ENCODE results near the gene KCNJ1.

KCNJ1 gene

DNA sequence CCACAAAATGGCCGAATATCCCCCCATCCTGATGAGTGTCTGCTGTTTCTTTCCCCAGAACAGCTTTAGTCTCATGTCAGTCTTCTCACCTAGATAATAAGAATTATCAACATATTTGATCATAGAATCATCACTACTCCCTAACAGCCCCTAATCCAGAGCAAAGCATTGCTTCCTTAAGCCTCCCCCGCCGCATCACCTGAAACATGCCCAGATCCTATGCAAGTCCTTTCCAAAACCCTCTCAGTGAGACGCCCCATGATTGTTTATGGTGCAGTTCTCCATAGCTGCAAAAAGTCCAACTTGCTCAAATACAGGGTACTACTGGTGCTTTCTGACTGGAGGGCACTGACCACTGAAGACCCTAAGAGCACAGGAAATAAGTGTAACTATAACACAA lies 20.1 kb downstream of the KCNJ1 start:
- no peak for DNase-seq

DNA sequence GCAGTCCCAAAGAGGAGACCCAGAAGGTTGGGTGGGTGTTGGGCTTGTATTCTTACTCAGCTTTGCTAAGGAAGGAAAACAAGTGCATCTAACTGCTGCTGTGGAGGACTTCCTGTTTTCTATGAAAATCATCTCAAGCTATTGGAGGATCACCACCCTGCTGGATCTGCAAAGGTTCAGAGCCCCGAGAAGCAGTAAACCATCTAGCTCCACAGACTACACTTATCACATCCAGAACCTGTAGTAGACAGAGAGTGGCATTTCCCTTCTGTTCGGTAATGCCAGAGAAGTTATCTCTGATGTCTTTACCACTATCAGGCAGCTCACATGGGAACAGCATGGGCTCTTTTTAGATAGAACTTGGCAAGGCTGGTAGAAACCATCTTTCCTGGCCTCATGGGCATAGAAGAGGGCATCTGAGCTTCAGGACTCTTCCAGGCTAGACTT lies 21.7 kb downstream of the KCNJ1 start:
- DNase-seq = peak; percentile 28

DNA sequence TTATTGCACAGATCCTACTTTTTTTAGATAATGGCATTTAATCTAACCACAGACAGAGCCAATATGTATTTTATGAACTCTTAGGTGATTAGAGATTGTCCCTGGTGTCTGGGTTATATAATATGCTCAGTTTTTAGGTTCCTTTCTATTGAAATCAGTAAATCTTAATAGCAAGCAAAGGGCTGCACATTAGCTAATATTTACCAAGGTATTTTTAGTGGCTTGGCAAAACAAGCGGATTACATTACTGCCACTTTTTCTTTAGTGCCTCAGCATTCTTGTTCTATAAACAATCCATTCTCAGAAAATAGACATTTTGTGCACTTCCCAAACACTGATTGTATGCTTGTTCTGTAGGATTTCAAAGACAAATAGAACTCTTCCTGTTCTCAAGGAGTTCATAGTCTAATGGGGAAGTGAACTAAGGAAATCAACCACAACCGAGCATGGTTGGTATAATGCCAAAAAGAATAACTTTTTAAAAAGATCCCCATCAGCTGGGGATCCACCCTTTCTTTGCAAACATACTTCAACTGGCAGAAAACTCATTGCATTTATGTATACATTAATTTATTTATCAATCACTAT lies 23.8 kb downstream of the KCNJ1 start:
- DNase-seq = no peak

DNA sequence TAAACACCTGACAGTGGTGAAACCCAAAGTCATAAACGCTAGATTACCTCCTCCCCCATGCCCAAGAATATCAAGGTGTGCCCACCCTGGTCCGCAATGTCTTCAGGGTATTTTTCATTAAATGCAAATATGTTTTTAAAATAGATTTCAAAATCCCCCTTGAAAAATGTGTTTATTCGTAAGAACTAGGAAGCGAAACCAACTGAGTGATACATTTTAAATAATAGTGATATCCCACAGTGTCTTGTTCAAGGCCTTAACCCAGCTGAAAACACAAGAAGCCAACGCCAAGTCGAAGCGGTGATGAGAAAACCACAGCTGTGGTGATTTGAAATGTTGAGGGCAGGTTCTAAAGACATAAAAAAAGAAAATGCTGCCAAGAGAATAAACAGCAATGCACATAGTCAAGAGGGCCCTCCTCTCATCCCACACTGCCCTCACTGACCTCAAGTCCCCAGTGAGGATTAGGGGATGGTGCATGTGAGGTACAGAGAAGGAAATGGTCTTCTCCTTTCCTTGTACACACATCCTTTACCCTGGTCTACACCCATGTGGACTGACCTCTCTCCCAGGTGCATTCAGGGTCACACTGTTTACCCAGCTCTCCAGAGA lies 25.5 kb downstream of the KCNJ1 start:
- peak; percentile 33 for DNase-seq

DNA sequence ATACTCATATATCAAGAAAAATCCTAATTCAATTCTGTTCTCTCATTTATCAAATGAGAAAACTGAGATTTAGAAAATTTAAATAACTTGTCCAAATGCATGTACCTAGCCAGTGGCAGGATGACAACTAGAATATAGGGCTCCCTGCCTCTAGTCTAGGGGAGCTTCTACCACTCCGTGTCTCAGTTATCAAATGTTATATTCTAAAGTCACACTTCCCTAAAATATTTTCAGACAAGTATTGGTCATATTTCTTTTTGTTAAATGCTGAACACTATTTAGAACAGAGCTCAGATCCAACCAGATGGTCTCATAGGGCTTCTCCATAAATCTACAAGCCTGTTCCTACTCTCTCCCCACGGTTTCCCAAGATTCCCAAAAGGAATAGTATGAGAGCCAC lies 26.3 kb downstream of the KCNJ1 start:
- DNase-seq = no peak

DNA sequence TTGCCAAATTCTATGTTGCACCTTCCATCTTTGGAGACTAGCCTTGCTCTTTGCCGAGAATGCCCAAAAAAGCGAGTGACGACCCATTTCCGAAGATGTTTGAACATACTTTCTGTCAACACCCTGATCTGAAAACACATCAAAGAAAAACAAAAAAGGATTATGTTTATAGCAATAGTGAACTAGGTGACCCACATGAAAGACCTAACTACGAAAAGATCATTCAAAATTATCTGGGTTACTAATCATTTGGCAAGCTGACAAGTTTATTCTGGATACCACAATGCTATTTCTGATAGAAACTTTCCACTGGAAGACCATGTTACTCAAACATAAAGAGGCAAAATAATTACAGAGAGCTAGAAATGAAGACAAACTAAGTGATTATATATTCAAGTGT lies 27.0 kb downstream of the KCNJ1 start:
- DNase-seq = peak; percentile 74

DNA sequence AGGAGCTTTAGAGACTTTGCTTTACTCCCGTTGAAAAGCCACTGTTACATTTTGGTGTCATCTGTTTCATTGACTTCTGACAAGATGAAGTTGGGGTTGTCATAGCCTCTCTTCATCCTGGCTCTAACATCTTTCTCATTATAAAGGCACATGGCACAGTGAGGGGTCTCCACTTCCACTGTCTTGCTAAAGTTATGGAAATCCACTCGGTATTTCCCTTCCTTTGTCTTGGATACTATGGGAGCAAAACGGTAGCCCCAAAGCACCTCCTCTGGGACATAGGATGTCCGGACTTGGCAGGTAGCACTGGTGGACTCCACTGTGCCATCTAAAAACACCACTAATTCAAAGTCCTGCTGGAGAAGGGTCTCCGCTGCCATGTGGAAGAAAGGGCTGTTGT lies 28.0 kb downstream of the KCNJ1 start:
- DNase-seq = no peak

DNA sequence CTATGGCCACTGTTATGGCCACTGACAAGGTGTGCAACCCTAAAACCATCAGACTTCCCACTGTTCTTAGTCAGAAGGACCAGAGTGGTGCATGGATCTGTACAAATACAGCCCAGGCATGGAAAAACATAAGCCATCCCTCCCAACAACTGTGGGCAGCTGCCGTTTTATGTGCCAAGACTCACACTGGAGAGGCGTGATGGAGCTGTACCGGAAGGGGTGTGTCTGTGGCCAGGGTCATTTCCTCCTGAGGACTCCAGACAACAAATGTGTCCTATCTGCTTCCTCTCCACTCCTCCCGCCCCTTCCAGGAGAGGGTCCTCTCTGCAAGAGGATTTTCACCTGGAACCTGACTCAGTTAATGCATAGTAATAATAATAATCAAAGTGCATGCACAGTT lies 29.5 kb downstream of the KCNJ1 start:
- DNase-seq = peak; percentile 34

DNA sequence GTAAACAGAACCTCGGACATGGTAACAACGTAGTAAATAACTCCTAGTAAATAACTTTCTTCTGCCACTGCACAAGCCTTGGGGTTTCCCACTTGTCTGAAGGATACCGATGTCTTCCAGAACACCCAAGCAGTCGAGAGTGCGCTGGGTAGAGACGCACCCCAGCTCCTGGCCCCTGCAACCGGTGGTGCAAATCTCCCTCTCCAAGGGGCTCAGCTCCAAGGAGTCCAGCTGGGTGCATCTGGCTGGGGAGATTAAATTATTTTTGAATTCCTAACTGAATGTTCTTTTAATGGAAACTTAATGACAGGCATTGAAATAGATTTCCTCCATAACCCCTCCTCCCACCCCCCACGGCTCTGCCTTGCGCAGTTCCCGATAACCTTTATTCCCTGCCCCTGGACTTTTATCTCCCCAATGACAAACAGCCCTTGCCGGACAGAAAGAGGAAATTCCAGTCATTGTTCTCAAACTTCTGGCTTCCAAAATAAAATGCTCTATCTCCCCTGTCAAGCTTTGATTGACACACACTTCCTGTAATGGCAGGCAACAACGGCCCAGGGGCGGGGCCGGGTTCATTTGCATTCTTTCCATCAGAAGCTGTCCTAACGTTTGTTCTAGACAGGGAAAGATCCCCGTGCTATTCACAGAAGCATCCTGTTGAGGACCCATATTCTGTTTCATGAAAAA lies 31.2 kb downstream of the KCNJ1 start:
- DNase-seq = no peak

DNA sequence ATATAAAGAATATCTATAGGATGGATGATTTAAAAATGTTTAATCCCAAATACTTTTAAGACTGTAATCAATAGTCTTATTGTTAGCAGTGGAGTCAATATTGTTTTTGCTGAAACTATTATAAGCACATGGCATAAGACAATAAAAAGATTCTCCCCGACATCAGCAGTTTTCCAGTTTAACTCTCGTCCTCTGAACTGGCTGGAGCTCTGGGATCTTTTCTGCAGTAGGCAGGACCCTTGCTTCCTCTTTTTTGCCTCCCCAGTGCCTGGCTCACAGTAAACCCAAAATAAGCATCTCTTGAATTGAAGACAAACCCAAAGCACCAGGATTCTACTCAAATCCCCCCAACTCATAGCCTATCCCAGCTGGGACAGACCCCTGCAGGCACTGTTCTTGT lies 32.9 kb downstream of the KCNJ1 start:
- no peak for DNase-seq

DNA sequence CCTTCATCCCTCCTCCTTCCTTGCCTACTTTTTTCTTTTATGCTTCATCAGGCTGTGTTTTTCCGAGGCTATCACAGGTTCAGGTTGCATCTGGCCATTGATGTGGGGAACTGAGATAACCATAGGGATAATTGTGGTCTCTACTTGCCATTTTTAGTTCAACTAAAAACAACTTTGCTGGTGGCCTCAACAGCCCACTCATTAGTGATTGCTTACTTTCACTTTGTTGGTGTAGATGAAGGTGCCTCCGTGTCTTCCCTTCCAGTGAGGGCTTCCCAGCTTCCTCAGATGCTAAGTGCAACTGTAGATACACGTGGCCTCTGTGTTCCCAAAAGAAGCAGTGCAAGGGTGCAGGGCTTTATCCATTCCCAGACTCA lies 35.0 kb downstream of the KCNJ1 start:
- DNase-seq = no peak

DNA sequence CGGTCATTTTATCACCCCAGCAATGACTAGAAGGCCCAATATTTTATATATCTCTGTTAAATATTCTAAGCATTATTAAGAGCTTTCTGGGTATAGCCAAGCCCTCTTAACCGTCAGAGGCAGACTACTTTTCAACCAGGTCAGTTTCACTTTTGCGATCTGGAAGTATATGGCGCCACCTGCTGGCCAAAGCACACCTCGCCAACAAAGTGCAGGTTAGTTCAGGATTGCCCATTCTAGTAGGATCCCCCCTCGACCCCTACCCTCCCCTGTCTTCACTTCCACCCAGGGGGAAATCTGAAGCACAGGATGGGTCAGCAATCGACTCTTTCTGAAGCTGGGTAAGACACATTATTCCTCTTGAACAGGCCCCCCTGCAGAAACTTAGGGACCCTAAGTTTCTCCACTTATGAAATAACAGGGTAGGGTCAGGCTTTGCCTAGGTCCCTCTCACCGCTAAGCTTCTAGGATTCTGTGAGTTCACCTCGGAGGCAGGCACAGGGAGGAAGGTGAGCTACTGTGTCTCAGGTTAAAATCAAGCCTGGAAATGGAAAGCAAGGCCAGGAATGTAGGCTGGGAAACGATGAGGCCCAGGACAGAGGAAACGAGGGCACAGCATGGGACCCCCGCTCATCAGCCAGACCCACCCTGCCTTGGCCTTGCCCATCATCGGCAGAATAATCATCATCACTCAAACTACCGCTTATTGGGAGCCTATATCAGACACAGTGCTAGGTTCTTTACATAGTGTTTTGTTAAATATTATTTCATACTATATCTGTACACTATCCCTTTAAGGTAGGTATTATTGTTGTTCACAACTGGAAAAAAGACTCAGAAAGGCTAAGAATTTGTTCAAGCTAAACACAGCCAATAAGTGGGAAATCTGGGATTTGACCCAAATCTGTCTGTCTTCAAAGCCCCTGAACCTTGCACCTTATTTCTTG lies 35.6 kb downstream of the KCNJ1 start:
- peak; percentile 90 for DNase-seq

DNA sequence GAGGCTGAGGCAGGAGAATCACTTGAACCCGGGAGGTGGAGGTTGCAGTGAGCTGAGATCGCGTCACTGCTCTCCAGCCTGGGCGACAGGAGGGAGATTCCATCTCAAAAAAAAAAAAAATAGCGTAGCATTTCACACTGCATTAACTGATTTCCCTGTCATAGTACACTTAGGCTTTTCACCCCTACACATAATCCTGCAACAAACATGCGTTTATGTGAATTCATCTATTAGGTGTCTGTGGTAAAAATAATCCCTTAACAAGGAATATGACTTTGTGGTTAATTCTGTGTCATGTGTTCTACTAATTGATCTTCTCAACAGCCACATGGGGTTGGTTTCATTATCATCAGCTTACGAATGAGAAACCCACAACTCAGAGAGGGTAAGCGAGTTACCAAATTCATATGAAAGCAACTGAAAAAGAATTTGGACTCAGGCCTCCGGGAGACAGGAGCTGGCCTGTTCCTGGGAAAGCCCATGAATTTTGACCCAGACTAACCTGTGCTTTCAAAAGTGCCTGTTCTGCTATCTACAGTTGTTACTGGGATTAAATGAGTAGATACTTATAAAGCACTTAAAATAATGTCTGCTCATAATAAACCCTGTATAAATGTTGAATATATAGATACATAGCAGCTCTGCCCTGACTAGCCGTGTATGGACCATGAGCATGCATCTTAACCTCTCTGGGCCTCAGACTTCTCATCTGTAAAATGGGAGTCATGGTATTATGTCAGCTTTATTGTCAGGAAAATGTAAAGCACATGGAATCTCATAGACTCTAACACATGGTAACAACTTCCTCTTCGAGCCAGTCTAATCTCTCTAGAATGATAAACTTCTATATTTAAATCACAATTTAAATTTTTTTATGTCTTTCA lies 36.6 kb downstream of the KCNJ1 start:
- DNase-seq = peak; percentile 73

DNA sequence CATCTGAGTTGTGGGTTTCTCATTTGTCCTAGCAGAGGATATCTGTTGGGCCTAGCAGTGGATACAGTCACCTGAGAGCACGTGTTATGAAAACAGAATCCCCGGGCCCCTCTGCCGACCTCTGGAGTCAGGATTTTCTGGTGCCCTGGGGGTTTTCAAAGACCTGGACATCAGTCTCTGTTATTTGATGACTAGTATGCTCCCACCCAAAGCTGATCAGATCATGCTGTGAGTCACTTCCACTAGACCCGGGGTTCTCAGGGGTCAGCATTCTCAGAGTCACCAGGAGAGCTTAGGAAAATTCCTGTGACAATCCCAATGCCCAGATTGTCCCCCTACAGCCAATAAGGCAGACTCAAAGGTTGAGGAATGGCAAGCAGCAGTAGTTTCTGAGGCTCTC lies 38.7 kb downstream of the KCNJ1 start:
- no peak for DNase-seq

DNA sequence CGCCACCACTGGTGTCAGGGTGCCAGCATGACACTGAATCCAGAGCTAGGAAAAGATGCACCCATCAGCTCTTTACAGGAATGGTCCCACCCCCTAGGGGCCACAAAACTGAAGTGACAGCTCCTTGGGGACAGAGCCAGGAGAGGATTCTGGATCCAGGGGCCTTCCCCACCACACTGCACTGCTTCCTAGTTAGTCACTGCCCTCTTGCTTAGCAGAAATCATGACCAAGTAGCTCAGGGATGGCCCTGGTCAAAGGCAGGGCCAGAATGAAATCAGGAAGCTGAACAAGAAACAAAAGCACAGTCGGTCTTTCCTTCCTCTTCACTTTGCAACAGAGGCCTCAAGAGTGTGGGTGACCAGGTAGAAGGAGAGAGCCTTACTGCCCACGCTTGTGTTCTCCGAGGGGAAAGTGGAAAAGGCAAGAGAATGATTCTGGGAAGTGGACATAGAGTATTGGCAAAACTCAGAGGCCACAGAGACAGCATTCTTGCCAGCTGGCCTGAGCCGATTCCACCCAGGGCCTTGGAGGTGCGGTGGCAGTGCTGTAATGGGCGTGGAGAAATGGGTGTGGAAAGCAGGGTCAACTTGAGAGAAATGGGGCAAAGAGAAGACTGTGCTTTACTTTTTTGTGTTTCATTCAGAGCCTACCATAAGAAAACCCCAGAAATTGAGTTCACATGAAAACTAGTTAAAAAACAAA lies 39.8 kb downstream of the KCNJ1 start:
- no peak for DNase-seq

DNA sequence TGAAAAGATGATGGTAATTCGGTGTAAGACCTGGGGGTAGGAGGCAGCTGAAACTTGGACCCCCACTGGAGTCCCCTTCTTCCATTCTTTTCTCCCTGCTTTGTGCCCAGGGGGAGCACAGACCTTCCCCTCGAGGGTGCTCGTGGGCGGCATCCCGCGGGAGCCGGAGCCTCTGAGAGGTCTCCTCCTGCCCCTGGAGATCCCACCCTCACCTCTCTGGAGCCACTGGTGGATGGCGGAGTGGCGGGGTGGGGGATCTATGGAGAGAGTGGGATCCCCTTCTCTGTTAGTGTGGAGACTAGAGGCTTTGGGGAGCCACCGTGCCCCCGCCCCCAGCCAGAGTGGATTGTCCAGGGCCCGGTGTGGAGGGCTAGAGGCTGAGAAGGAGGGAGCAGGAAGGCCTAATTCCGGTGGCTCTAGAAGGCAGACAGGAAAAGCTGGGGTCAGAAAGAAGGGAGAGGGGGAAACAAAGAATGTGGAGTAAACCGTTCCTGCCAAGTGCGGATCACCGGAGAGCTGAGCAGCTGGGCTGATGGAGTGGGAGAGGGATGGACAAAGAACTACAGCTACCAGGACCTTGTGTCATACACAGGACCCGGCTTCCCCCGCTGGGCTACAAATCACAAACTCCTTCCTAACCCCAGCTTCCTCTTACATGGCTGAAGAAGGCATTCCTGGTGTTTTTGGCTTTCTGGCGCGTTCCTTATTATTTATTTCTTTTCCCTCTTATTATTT lies 41.9 kb downstream of the KCNJ1 start:
- no peak for DNase-seq

DNA sequence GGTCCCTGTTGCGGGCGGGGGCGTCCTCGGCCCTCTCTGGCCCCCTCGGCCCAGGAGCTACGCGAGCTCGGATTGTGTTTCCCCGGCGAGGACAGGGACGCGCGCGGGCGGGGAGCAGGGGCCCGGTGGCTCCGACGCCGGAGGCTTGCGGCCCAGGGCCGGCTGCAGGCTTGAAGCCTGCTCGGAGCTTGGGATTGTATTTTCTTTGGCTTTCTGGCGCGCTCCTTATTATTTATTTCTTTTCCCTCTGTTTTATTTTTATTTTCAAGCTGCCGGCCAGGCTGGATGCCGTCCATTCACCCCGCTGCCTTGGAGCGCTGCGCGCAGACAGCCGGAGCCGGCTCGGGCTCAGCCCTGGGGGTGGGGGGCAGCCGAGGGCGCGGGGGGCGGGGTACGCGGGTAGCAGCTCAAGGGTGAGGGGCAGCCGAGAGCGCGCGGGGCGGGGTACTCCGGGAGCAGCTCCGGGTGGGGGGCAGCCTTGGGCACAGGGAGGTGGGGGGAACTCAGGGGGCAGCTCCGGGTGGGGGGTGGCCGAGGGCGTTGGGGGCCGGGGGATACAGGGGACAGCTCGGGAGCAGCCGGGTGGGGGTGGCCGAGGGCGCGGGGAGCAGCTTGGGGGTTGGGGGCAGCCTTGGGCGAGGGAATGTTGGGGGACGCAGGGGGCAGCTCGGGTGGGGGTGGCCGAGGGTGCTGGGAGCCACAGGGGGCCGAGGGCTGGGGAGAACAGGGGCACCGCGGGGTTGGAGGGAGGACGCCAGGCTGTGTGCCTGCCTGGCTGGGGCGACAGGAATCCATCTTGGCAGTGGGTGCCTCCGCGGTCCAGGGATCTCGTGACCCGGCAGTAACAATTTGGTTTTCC lies 42.7 kb downstream of the KCNJ1 start:
- no peak for DNase-seq

DNA sequence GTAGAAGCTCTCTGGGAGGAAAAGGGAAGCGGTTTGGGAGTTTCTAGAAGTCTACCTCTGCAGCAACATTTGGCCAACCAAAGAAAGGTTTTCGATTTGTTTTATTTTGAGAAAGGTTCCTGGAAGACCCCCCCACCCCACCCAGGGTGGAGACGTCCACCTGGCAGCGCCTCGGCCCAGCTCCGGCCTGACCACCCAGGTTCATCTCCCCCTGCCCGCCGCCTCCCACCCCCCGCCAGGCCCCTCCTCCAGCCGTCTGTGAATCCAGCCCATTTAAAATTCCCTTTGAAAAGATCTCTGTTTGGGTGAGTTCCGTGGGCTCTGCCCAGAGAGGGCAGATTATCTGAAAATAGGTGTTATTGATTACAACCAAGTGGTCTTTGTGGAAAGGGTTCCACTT lies 43.3 kb downstream of the KCNJ1 start:
- DNase-seq = no peak

DNA sequence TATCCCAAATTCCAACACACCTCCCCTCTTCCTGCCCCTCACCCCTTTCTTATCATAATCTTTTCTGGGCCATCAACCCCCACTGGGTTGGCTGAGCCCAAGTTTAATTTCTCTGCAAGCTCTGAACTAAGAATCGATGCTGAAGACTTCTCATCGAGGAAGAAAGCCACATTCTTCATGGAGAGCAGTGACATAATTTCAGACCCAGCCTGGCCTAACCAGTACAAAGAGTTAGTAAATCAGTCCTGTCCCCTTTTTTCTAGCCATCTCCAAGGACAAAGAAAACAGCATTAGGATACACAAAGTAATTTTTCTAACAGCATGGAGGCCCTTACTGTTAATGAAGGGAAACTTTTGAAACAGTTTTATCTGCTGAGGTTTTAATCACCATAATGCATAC lies 45.0 kb downstream of the KCNJ1 start:
- no peak for DNase-seq

DNA sequence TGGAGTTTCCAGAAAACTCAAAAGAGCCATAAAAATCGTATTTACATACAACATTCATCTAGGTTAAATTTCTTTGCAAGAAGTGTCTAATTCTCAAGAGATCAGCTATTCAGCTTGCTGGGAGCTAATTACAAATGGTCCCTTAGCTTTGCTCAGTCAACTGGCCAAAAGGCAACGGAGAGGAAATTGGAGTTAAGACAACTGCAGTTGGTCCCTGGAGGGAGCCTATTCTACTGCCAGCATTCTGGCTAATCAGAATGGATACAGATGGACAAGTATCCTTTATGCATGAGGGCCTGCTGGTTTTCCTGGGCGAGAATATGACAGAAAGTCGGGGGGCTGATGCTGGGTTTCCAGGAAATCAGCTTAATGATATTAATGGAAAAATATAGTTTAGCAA lies 45.5 kb downstream of the KCNJ1 start:
- DNase-seq = no peak

Measured in CD4-positive, alpha-beta T cell treated with Interleukin-17A for 1 hour (primary cell).